ENCODE data around the gene AIRE. TPM values are rescaled to one million over a fixed set of nuclear protein-coding genes. Genes with fewer than 3 reads are reported as not detected.

The AIRE gene
- total RNA-seq, 1 donor from 2014 or later: not detected

- H3K36me3 Mint-ChIP-seq (ENCODE audit: low read depth): no peaks in the 10 kb centered on the region
- peaks cover 1% of the 10 kb centered on the region for H3K27me3 Mint-ChIP-seq
- no peak for TF ChIP-seq CTCF (IDR thresholded peaks at IDR 0.05)
- ChIA-PET CTCF (no interaction called here), POLR2A (no interaction called here)
- no peak overlapping the region for H3K27ac Mint-ChIP-seq
- no peak for DNase-seq
- ATAC-seq (ENCODE audit: low read depth): no peak
- H3K9me3 Mint-ChIP-seq: no peaks in the 10 kb centered on the region
- H3K4me1 Mint-ChIP-seq: peaks cover 7% of the 10 kb centered on the region
- no peak overlapping the region for H3K4me3 Mint-ChIP-seq
- intact Hi-C loops (cut with micrococcal nuclease): no loop called here
Observed at GRCh38 chr21:44271558-44272283, 14.0 kb upstream of the AIRE start.

DNA sequence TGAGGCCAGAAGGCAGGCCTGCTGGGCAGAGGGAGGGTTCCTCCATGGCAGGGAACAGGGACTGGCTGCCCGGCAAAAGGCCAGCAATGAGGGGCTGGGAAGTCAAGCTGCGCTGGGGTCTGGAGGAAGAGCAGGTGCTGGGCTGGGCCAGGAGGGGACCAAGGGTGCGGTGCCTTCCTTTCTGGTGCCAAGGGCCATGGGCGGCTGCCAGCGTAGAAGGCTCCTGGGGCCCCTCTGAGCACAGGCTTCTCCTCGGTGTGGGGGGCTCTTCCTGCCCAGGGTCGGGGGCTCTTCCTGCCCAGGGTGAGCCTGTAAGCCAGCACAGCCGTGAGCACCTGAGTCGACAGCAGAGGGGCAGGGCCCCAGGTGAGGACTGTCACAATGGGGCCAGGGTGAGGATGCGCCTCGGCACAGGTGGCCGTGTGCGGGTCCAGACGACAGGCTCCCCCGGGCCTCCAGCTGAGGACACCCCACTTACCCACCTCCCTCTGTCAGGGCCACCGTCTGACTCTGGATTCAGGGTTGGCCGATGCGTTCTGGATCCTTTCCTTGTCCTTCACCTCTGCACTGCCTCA, 13.3 kb upstream of the AIRE start:
- POLR2A ChIA-PET: no interaction called here
- CTCF ChIA-PET: no interaction called here
- H3K36me3 Mint-ChIP-seq (ENCODE audit: low read depth): no peaks in the 10 kb centered on the region
- no peak overlapping the region for H3K4me3 Mint-ChIP-seq
- peaks cover 6% of the 10 kb centered on the region for H3K4me1 Mint-ChIP-seq
- DNase-seq (no peak), ATAC-seq (ENCODE audit: low read depth) (no peak)
- intact Hi-C loops (cut with micrococcal nuclease): no loop called here
- TF ChIP-seq CTCF (IDR thresholded peaks at IDR 0.05): no peak
- H3K27me3 Mint-ChIP-seq: peaks cover 1% of the 10 kb centered on the region
- H3K9me3 Mint-ChIP-seq: no peaks in the 10 kb centered on the region
- H3K27ac Mint-ChIP-seq: no peak overlapping the region

GRCh38 chr21:44273046-44273445, 12.6 kb upstream of the AIRE start:
- intact Hi-C loops (cut with micrococcal nuclease): no loop called here

GRCh38 chr21:44275041-44275440, 10.6 kb upstream of the AIRE start:
- no peak for ATAC-seq (ENCODE audit: low read depth)

More at GRCh38 chr21:44273046-44273445, 12.6 kb upstream of the AIRE start:
- no peak overlapping the region for H3K4me3 Mint-ChIP-seq
- H3K9me3 Mint-ChIP-seq: no peaks in the 10 kb centered on the region
- ChIA-PET POLR2A (no interaction called here), CTCF (no interaction called here)
- no peak for TF ChIP-seq CTCF (IDR thresholded peaks at IDR 0.05)
- peaks cover 1% of the 10 kb centered on the region for H3K27me3 Mint-ChIP-seq
- DNase-seq (no peak), ATAC-seq (ENCODE audit: low read depth) (no peak)
- H3K27ac Mint-ChIP-seq: no peak overlapping the region
- H3K4me1 Mint-ChIP-seq: peaks cover 2% of the 10 kb centered on the region
- no peaks in the 10 kb centered on the region for H3K36me3 Mint-ChIP-seq (ENCODE audit: low read depth)

More at GRCh38 chr21:44275041-44275440, 10.6 kb upstream of the AIRE start:
- ChIA-PET CTCF (no interaction called here), POLR2A (no interaction called here)
- intact Hi-C loops (cut with micrococcal nuclease): no loop called here
- no peak overlapping the region for H3K4me3 Mint-ChIP-seq
- TF ChIP-seq CTCF (IDR thresholded peaks at IDR 0.05): no peak
- peaks cover 3% of the 10 kb centered on the region for H3K27me3 Mint-ChIP-seq
- no peaks in the 10 kb centered on the region for H3K36me3 Mint-ChIP-seq (ENCODE audit: low read depth)
- peaks cover 3% of the 10 kb centered on the region for H3K4me1 Mint-ChIP-seq
- DNase-seq: no peak
- H3K27ac Mint-ChIP-seq: no peak overlapping the region
- no peaks in the 10 kb centered on the region for H3K9me3 Mint-ChIP-seq
